Stimulated activated naive CD4-positive, alpha-beta T cell (primary cell): Measurements from ENCODE around the gene AHRR.

Experiments used
- DNase-seq, 6 experiments: peaks; one replicate each; lab custom pipeline; 2025; lab: John Stamatoyannopoulos, UW

The AHRR gene

GRCh38 chr5:429453-430188 lies 108.1 kb downstream of the AHRR start:
- no peak for DNase-seq

GRCh38 chr5:430214-430925 lies 108.9 kb downstream of the AHRR start:
- DNase-seq: no peak

GRCh38 chr5:431001-431710 lies 109.6 kb downstream of the AHRR start:
- DNase-seq: peak in 3 of 6 experiments; percentile 5 to 7 (median 6)

- DNase-seq: no peak
Measured at GRCh38 chr5:431711-432050, 110.2 kb downstream of the AHRR start.

GRCh38 chr5:432201-432927 lies 110.8 kb downstream of the AHRR start:
- DNase-seq: no peak

- DNase-seq: no peak
Measured at GRCh38 chr5:432928-433791, 111.6 kb downstream of the AHRR start.

- DNase-seq: no peak
Measured at GRCh38 chr5:433836-434235, 112.3 kb downstream of the AHRR start.

GRCh38 chr5:434443-435146 lies 113.1 kb downstream of the AHRR start:
- DNase-seq: no peak

- DNase-seq: no peak
Measured at GRCh38 chr5:435156-435790, 113.8 kb downstream of the AHRR start.

GRCh38 chr5:435961-436640 lies 114.6 kb downstream of the AHRR start:
- DNase-seq: no peak

GRCh38 chr5:436641-436975 lies 115.1 kb downstream of the AHRR start:
- no peak for DNase-seq

GRCh38 chr5:437281-437771 lies 115.8 kb downstream of the AHRR start:
- DNase-seq: no peak

- DNase-seq: no peak
Measured at GRCh38 chr5:438481-438981, 117.0 kb downstream of the AHRR start.

GRCh38 chr5:439181-439580 lies 117.7 kb downstream of the AHRR start:
- no peak for DNase-seq

- DNase-seq: no peak
Measured at GRCh38 chr5:439636-440035, 118.1 kb downstream of the AHRR start.

- DNase-seq: no peak
Measured at GRCh38 chr5:440401-441201, 119.1 kb downstream of the AHRR start.

GRCh38 chr5:441996-442334 lies 120.5 kb downstream of the AHRR start:
- DNase-seq: no peak

GRCh38 chr5:442335-443238 lies 121.1 kb downstream of the AHRR start, which contains the start of gene EXOC3:
Gene EXOC3 (plus strand): TSS chr5:443176. CDS start chr5:446206, 3,030 bp downstream.
- peak; percentile 39 to 74 (median 64) for DNase-seq
